Embryonic facial prominence (tissue), 1 donor: ENCODE measurements around the gene KLK15.

Experiments
- DNase-seq: peaks from one replicate; pipeline ENCODE4 v3.0.0-alpha.2; 2016; ENCODE audit errors: extremely low spot score

Gene KLK15

DNA sequence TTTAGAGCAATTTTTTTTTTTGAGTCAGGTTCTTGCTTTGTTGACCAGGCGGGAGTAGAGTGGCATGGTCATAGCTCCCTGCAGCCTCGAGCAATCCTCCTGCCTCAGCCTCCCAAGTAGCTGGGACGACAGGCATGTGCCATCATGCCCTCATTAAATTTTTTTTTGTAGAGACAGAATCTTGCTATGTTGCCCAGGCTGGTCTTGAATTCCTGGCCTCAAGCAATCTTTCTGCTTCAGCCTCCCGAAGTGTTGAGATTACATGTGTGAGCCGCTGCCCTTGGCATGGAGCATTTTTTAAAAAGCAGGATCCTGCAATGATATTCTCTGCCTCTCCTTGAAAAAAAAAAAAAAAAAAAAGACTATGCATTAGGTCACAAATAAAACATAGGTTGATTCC lies 57.2 kb downstream of the KLK15 start:
- DNase-seq: no peak
